HCT116 (cell line): Measurements from ENCODE around the gene RHOB.
A peak's percentile ranks its signal among the peaks of the same experiment; 100 is the strongest.

Source experiments
- CTCF ChIP-seq, 3 experiments: fragments of 200-600 bp in 1 of 3; sonication (generic) in 1 of 3; IDR thresholded peaks in 2 of 3; conservative IDR thresholded peaks in 1 of 3; 2 replicates each; pipeline ENCODE4 v1.5.1; 2012 to 2017; ENCODE audit warnings: low read depth in 2 of 3, low read length in 2 of 3, antibody characterized with exemption in 1 of 3, borderline replicate concordance in 1 of 3, control low read depth in 1 of 3, mild to moderate bottlenecking in 1 of 3, mixed read lengths in 1 of 3, mixed run types in 1 of 3, moderate library complexity in 1 of 3; ENCODE audit not compliant: insufficient read depth in 1 of 3
- TCF7L2 ChIP-seq: IDR thresholded peaks from 2 replicates; pipeline ENCODE4 v1.7.0; 2011; ENCODE audit warnings: borderline replicate concordance, inconsistent platforms; ENCODE audit not compliant: insufficient read depth, insufficient read length; ENCODE audit errors: extremely low read depth

DNA sequence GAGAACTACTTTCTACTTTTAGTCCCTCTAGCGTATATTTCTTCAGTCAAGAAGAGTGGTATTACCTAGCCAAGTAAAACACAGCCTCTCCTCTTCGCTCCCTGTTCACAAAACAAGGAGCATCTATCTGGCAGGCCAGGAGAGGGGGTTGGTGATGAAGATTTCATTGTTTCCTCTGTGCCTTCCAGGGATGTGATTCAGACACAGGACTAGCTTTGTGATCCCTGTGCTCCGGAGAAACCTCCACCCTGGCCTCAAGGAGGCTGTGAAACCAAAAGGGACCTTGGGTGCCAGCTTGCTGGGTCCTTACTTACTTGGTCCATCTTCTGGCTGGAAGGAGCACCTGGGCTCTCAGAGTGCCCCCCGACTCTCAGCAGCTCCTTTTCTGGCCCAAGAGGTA lies 5.7 kb downstream of the RHOB start:
- TF ChIP-seq TCF7L2 = no peak
- peak in 2 of 3 experiments; percentile 9 to 15; a peak in 3 of 6 replicates for TF ChIP-seq CTCF (IDR thresholded peaks at IDR 0.05 in 2 of 3, conservative IDR thresholded peaks at IDR 0.05 in 1 of 3; ENCODE audit: borderline replicate concordance in 1 of 3, insufficient read depth in 1 of 3, low read depth in 2 of 3, low read length in 2 of 3)
